Activated naive CD4-positive, alpha-beta T cell treated with anti-CD3 and anti-CD28 coated beads, Interleukin-2, amount 50 U/mL, for 16 hours (primary cell): ENCODE measurements around the gene OR2B2.

Experiments used
- DNase-seq: peaks from one replicate; pipeline ENCODE4 v3.0.0-alpha.2; 2020

The OR2B2 gene

GRCh38 chr6:27866357-27867050 lies 45.7 kb downstream of the OR2B2 start:
- DNase-seq, result no peak

GRCh38 chr6:27865850-27866356 lies 46.3 kb downstream of the OR2B2 start:
- no peak for DNase-seq

- peak; percentile 55 for DNase-seq
Observed at GRCh38 chr6:27864906-27865849, 47.0 kb downstream of the OR2B2 start.

GRCh38 chr6:27863962-27864905 lies 48.0 kb downstream of the OR2B2 start:
- no peak for DNase-seq

- no peak for DNase-seq
Observed at GRCh38 chr6:27862396-27863066, 49.7 kb downstream of the OR2B2 start.

GRCh38 chr6:27861861-27862260 lies 50.3 kb downstream of the OR2B2 start:
- DNase-seq, result no peak

- no peak for DNase-seq
Observed at GRCh38 chr6:27861276-27861840, 50.8 kb downstream of the OR2B2 start.
